B cell (primary cell): ENCODE results near the gene LRRC43. TPM values are rescaled to one million over a fixed set of nuclear protein-coding genes. Genes with fewer than 3 reads are reported as not detected.

Experiments used
- ATAC-seq: fragments of 200-7000 bp; cut with Tn5 transposase; one replicate; pipeline ENCODE4 v1.10.0; 2021; ENCODE audit warnings: low read depth, mild to moderate bottlenecking, moderate number of reproducible peaks, moderate library complexity
- CTCF ChIA-PET: fragments of 350-600 bp; sonication (Branson Sonifier 250); formaldehyde crosslinking; loops from one replicate; lab custom pipeline; 2021; ENCODE audit warnings: antibody characterized with exemption, inconsistent platforms; lab: Charles Lee
- POLR2A ChIA-PET: fragments of 350-600 bp; sonication (Branson Sonifier 250); formaldehyde crosslinking; loops from one replicate; lab custom pipeline; 2021; ENCODE audit warnings: antibody characterized with exemption; lab: Charles Lee
- DNase-seq: peaks from one replicate; pipeline ENCODE4 v3.0.0; 2013
- H2AFZ ChIP-seq: 2 replicates; pipeline ENCODE4 v1.6.1; 2012; ENCODE audit warnings: mild to moderate bottlenecking, low read depth, low read length; ENCODE audit not compliant: insufficient read depth, poor library complexity, severe bottlenecking
- H3K27ac ChIP-seq, 2 donors: 1 replicate in 1 of 2; 2 replicates in 1 of 2; pipeline ENCODE4 v1.5.1; 2012 to 2013; ENCODE audit warnings: low read length in 2 of 2, mild to moderate bottlenecking in 2 of 2, moderate library complexity in 1 of 2
- H3K27me3 ChIP-seq, 4 experiments: fragments of 200-600 bp in 1 of 4; sonication (generic) in 1 of 4; replicated peaks in 1 of 4; 1 replicate in 2 of 4; 2 replicates in 2 of 4; pipeline versions ENCODE4 v1.6.1 to v1.7.0; 2013 to 2016; ENCODE audit warnings: low read length in 3 of 4, mild to moderate bottlenecking in 2 of 4, mixed read lengths in 1 of 4, moderate library complexity in 1 of 4; ENCODE audit not compliant: insufficient read depth in 4 of 4, control insufficient read depth in 3 of 4; ENCODE audit errors: control extremely low read depth in 1 of 4
- H3K36me3 ChIP-seq, 2 experiments: replicated peaks in 1 of 2; 1 replicate in 1 of 2; 2 replicates in 1 of 2; pipeline versions ENCODE4 v1.6.1 to v1.7.1; 2013; ENCODE audit warnings: low read length in 1 of 2; ENCODE audit not compliant: insufficient read depth in 2 of 2, control insufficient read depth in 1 of 2; ENCODE audit errors: control extremely low read depth in 1 of 2, extremely low read depth in 1 of 2
- H3K4me1 ChIP-seq, 2 donors: fragments of 200-600 bp in 1 of 2; sonication (generic) in 1 of 2; 1 replicate in 1 of 2; 2 replicates in 1 of 2; pipeline versions ENCODE4 v1.5.1 to v1.6.1; 2013 to 2017; ENCODE audit warnings: low read length in 2 of 2; ENCODE audit not compliant: control insufficient read depth in 2 of 2, insufficient read depth in 2 of 2
- H3K4me2 ChIP-seq: replicated peaks from 2 replicates; pipeline ENCODE3; 2012; ENCODE audit warnings: mild to moderate bottlenecking, low read depth, low read length; ENCODE audit not compliant: poor library complexity, severe bottlenecking
- H3K4me3 ChIP-seq, 5 experiments: fragments of 200-600 bp in 1 of 5; sonication (generic) in 1 of 5; 1 replicate in 3 of 5; 2 replicates in 2 of 5; pipeline versions ENCODE4 v1.5.1 to v1.7.0; 2011 to 2016; ENCODE audit warnings: low read length in 4 of 5, mild to moderate bottlenecking in 4 of 5, low read depth in 2 of 5, control low read depth in 1 of 5, moderate library complexity in 1 of 5; ENCODE audit not compliant: insufficient read depth in 1 of 5; ENCODE audit errors: control extremely low read depth in 1 of 5, extremely low read depth in 1 of 5
- H3K79me2 ChIP-seq: fragments of 200-600 bp; sonication (generic); one replicate; pipeline ENCODE4 v1.6.0; 2016; ENCODE audit warnings: low read length; ENCODE audit not compliant: control insufficient read depth, insufficient read depth
- H3K9ac ChIP-seq: fragments of 200-600 bp; sonication (generic); 2 replicates; pipeline ENCODE4 v1.6.1; 2017; ENCODE audit warnings: mild to moderate bottlenecking, low read length, moderate library complexity
- H3K9me3 ChIP-seq, 3 donors: one replicate each; pipeline versions ENCODE4 v1.6.1 to v1.7.1; 2013; ENCODE audit warnings: low read length in 2 of 3; ENCODE audit not compliant: control insufficient read depth in 2 of 3, insufficient read depth in 1 of 3; ENCODE audit errors: control extremely low read depth in 1 of 3
- H4K20me1 ChIP-seq: 2 replicates; pipeline ENCODE4 v1.6.0; 2012; ENCODE audit warnings: mild to moderate bottlenecking, low read length; ENCODE audit not compliant: insufficient read depth, control insufficient read depth, poor library complexity, severe bottlenecking
- H3K27ac Mint-ChIP-seq: one replicate; pipeline ENCODE4 v1.8.0; 2021; ENCODE audit warnings: mixed read lengths
- H3K27me3 Mint-ChIP-seq: one replicate; pipeline ENCODE4 v1.8.0; 2021; ENCODE audit warnings: mixed read lengths
- H3K4me1 Mint-ChIP-seq: one replicate; pipeline ENCODE4 v1.8.0; 2021; ENCODE audit warnings: mixed read lengths
- H3K4me3 Mint-ChIP-seq: one replicate; pipeline ENCODE4 v1.8.0; 2021; ENCODE audit warnings: mixed read lengths
- H3K9me3 Mint-ChIP-seq: one replicate; pipeline ENCODE4 v1.8.0; 2022; ENCODE audit warnings: mixed read lengths; ENCODE audit not compliant: insufficient read depth
- CTCF ChIP-seq: fragments of 200-600 bp; IDR thresholded peaks from one replicate; pipeline ENCODE4 v1.8.0; 2022; ENCODE audit warnings: antibody characterized with exemption, mild to moderate bottlenecking
- EZH2 ChIP-seq: IDR thresholded peaks from 2 replicates; pipeline ENCODE4 v1.6.1; 2012; ENCODE audit warnings: borderline replicate concordance, low read depth, mild to moderate bottlenecking, moderate library complexity, low read length; ENCODE audit not compliant: insufficient read depth, poor library complexity, severe bottlenecking
- whole genome bisulfite sequencing: methylation state at CpG from one replicate; pipeline ENCODE4 v1.1.5; 2013; ENCODE audit warnings: missing lambda C conversion rate; ENCODE audit not compliant: insufficient coverage; 5-methylcytosine and 5-hydroxymethylcytosine counted together
- intact Hi-C: fragments of 100-400 bp; cut with micrococcal nuclease; formaldehyde crosslinking; loops from one replicate; pipeline ENCODE4 v1.10.0; 2022
- polyA plus RNA-seq: library from polyadenylated mRNA; depleted of rRNA; stranded (reverse); fragments of >200 nt; gene quantifications from 2 replicates; pipeline ENCODE4 v1.2.3, GENCODE V29; 2012
- total RNA-seq, 2 donors: library from RNA; stranded (reverse); fragments of 120-200 nt in 1 of 2; gene quantifications; 1 replicate in 1 of 2; 2 replicates in 1 of 2; pipeline versions ENCODE4 v1.2.3 to v1.2.4, GENCODE V29; 2013 to 2022

Gene LRRC43
- total and polyA plus RNA-seq, 2 donors (not counting 1 experiment from before 2014, with no cell fraction given), result not detected

GRCh38 chr12:122204167-122205052, 21.5 kb downstream of the LRRC43 start:
- Mint-ChIP-seq H3K9me3 (no peaks in the 10 kb centered on the region), H3K4me3 (peak overlapping the region; percentile 88), H3K4me1 (peaks cover 12% of the 10 kb centered on the region), H3K27ac (no peak overlapping the region), H3K27me3 (peaks cover 25% of the 10 kb centered on the region)
- no peaks in the 10 kb centered on the region for H4K20me1 ChIP-seq
- WGBS, result 9% methylated on average over 71 of the region's 71 CpGs
- peak; percentile 22 for ATAC-seq
- peaks cover 0 to 13% (median 0%) of the 10 kb centered on the region in 3 donors for H3K9me3 ChIP-seq
- peaks cover 0 to 23% of the 10 kb centered on the region in 2 experiments for H3K36me3 ChIP-seq
- DNase-seq, result peak; percentile 49
- H3K27me3 ChIP-seq, result peaks cover 0 to 49% (median 26%) of the 10 kb centered on the region in 4 experiments
- peak overlapping the region in 3 of 5 experiments; percentile 53 to 70 (median 62) for H3K4me3 ChIP-seq
- CTCF ChIA-PET, result interaction anchor here (1.0 to 2.1 kb wide), 3 partner anchors 14 to 81 kb away, joined by 3 to 5 read pairs (median 4); no protein-coding TSS in a partner anchor
- peak overlapping the region; percentile 72 for H2AFZ ChIP-seq
- H3K79me2 ChIP-seq, result no peaks in the 10 kb centered on the region
- peaks cover 13 to 14% of the 10 kb centered on the region in 2 donors for H3K4me1 ChIP-seq
- POLR2A ChIA-PET, result no interaction called here
- TF ChIP-seq EZH2 (no peak), CTCF (no peak)
- H3K9ac ChIP-seq, result peak overlapping the region; percentile 63
- H3K4me2 ChIP-seq, result peak overlapping the region; percentile 95
- intact Hi-C loops, result no loop called here
- no peak overlapping the region for H3K27ac ChIP-seq
